Amygdala (tissue), 56 donors: Measurements from ENCODE around the gene TMEM141.
A peak's percentile ranks its signal among the peaks of the same experiment; 100 is the strongest.

Source experiments
- DNase-seq, 56 donors: peaks; one replicate each; lab custom pipeline; 2025; lab: John Stamatoyannopoulos, UW

The TMEM141 gene

DNA sequence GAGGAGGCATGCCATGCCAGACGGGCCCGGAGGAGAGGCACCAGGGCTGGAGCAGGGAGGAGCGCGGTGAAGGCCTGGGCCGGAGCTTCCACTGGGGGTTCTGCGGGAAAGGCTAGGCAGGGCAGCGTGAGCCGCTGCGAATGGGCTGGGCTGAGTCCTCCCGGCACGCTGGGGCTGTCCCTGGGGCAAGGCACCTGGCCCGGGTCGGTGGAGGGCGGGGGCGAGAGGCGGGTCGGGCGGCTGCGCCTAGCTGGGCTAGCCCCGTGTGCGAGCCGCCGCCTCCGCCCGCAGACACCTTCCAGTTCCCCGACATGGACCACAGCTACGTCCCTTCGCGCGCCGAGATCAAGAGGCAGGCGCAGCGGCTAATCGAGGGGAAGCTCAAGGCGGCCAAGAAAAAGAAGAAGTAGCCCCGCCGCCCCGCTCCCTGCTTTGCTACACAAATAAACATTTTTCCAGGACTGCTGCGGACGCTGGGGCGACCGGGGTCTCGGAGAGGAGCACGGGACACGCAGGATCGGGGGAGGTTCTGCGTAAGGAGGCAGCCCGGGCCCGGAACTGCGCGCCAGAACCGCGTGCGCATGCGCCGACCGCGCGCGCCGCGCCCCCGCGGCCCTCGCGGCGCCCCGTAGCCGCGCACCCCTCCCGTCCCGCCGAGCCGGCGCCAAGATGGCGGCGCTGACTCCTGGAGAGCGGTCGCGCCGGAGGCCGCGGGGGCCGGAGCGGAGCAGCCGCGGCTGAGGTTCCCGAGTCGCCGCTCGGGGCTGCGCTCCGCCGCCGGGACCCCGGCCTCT is 16.3 kb downstream of the TMEM141 start, which contains the start of gene RABL6:
Gene RABL6 (plus strand): TSS at position 668 of the 794 bp plus-strand sequence. CDS start 249 bp downstream, outside the sequence.
- DNase-seq, result peak in 47 of 56 donors; percentile 22 to 85 (median 61)

GRCh38 chr9:136808075-136808805 is 17.1 kb downstream of the TMEM141 start:
- DNase-seq, result peak in 11 of 56 donors; percentile 20 to 72 (median 59)

DNA sequence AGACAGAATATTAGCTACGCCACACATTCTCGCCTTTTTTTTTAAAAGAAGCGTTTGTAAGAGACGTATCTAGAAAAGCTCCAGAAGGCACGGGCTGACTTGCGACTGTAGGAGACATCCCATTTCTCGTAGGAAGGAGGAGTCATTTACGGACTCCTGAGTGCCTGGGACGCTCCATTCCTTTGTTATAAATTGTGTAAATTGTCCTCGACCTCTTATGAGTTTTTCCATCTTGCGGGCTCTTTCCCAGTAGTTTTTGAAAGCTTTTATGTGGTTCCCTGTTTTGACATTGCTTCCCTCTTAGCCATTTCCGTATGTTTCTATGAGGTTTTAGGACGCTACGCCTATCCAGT is 17.6 kb downstream of the TMEM141 start:
- no peak for DNase-seq

GRCh38 chr9:136814725-136815421 is 23.7 kb downstream of the TMEM141 start:
- DNase-seq, result no peak

DNA sequence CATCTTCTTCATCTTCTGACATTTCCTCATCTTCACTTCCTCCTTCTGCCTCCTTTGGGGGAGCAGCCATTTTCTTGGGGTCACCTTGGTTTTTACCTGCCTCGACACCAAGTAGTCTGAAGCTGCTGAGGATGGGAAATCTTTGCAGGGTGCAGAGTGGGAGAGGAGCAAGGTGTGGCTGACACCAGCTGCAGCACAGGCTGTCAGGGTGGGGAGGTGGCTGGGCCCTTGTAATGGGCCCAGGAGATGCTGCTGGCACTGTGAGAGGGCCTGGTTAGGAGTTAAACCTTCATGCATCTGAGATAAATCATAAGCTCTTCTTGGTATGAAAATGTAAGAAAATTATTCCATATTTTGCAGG is 24.3 kb downstream of the TMEM141 start:
- no peak for DNase-seq

DNA sequence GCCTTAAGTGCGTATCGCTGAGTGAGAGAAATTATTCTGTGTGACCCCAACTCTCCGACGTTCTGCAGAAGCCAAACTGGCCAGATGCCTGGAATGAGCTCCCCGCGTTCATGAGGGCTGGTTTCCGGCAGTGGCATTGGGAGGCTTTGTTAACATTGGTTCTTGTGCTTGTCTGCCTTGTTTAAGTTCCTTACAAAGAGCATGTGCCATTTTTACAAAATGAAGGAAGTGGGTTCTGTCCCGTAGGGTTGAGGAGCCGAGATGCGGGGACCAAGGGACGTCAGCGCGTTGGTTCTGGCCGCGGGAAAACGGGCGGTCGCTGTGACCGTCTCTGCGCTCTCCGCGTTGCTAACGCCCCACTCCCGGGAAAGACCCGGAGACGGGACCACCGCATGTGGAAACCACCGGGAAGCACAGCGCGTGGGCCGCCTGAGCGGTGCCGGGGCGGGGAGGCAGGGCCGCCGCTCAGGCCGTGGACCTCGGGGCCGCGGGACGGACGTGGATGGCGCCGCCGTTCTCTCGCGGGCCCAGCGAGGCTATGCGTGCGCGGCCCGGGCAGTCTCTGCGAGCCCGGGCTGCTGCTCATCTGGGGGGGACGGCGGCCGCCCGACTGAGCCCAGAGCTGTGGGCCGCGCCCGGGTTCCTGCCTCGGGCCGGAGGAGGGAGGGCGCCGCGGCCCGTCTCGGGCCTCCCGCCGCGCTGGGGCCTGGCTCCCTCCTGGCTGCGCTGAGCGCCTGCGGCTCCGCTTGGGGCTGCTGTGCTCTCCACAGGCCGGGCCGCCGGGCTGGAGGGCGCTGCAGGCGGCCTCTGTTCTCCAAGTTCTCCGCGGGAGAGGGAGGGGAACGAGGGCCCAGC is 30.1 kb downstream of the TMEM141 start:
- peak in 3 of 56 donors; percentile 12 to 20 (median 16) for DNase-seq

- no peak for DNase-seq
Observed at GRCh38 chr9:136821826-136822544, 30.8 kb downstream of the TMEM141 start.

DNA sequence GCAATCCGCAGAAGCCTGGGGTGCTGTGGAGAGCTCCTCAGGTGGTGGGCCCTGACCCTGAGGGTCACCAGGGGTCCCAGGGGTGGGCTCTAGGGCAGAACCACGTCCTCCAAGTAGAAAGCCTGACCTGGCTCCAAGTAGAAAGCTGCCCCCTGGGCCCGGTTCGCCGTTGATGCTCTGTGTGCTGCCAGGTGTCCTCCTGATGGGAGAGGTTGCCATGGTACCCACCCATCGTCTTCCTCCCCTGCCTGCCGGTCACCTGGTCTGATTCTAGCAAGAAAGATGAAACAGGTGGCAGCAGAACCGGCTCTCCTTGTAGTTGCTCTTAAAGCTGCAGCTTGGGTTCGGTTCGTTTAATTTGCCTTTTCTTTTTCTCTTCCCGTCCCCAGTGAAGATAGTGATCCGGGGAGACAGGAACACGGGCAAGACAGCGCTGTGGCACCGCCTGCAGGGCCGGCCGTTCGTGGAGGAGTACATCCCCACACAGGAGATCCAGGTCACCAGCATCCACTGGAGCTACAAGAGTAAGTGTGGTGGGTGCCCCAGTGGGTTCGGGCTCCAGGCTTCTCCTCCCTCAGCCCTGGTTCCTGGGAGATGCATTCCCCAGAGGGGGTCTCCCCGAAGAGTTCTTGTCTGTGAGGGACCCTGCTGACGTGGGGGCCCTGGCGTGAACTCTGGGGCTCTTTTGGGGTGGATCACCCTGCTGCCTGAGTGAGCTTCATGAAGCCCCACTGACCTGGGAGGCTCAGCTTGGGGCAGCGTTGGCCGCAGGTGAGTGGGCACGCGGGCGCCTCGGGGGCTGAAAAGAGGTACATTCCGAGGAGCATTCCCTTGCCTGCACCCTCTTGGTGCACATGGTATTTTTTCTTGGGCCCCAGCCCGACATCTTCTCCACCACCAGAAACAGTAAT is 32.2 kb downstream of the TMEM141 start:
- DNase-seq, result peak in 1 of 56 donors; percentile 23

DNA sequence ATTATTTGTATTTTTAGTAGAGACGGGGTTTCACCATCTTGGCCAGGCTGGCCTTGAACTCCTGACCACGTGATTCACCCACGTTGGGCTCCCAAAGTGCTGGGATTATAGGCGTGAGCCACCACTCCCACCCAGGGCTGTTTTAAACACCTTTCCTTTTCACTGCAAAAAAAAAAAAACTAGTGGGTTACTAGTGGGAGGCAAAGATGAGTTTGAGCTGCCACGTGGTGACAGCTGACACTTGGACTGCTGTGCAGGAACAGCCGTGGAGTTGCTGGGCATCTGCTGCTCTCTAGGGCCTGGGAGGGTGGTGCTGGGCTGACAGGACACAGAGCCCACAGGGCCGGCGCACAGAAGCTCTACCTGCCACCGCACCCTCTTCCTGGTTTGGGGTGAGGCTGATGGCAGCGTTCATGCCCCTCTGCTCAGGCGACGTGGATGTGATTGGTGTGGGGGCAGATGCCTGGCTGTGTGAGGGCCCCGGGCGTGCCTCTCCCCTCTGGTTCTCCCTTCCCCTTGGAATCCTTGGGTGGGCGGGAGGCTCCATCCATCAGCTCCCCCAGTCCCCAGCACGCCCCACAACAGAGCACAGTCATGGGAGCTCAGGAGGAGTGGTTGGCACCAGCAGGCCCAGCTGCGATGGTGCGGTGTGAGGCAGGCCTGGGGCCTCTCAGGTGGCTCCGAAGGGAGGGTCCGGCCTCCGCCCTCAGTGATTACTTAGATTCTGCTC is 33.5 kb downstream of the TMEM141 start:
- DNase-seq, result no peak

GRCh38 chr9:136825295-136826187 is 34.4 kb downstream of the TMEM141 start:
- DNase-seq, result no peak

- no peak for DNase-seq
Observed at GRCh38 chr9:136826188-136826541, 35.0 kb downstream of the TMEM141 start.

GRCh38 chr9:136826703-136827582 is 35.8 kb downstream of the TMEM141 start:
- no peak for DNase-seq

DNA sequence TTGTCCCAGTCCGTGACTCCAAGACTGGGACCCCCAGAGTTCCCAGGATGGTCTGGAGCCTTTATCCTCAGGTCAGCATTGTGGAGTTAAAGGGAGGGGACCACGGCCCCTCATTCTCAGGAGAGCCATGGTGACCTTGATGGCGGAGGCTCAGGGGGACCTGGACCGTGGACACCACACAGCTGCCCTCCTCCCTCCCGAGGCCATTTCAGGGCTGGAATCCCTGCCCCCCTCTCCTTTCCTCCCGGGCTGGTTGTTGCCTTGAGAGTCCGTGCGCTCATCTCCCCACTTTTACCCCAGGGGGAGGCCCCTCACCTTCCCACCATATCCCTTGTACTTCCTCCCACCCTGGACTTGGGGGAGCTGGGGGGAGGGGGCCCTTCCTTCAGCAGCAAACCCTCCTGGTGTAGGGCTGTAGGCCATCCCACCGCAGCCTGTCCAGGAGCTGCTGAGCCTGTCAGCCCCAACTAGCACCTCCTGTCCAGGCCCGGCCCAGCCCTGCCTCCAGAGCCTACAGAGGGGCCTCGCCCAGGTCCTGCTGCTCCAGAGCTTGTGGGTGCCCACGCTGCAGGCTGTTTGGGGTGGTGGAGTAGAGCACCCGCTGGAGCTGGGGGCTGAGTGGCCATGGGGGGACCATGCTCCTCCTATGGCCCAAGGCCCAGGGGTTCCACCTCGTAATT is 36.8 kb downstream of the TMEM141 start:
- no peak for DNase-seq

GRCh38 chr9:136828474-136829140 is 37.5 kb downstream of the TMEM141 start:
- DNase-seq, result no peak

DNA sequence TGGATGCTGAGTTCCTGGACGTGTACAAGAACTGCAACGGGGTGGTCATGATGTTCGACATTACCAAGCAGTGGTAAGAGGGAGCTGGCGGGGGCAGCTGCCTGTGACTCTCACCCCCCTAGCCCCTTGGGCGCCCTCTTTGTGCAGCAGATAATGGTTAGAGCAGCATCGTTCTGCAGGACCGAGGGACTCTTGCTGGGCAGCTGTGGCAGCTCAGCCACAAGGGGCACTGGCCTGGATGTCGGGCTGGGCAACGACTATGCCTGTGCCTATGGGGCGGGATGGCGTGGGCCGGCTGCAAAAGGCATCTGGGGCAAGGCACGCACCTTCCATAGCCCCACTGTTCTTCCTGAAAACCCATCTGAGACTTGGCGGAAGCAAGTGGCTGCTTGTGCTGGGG is 38.3 kb downstream of the TMEM141 start:
- DNase-seq, result no peak
